Fibroblast of pulmonary artery (primary cell): Measurements from ENCODE around the gene GARIN3.

Source experiments
- DNase-seq: peaks from one replicate; pipeline ENCODE4 v3.0.0-alpha.2; 2010; ENCODE audit warnings: low read depth
- H3K4me3 ChIP-seq: replicated peaks from 2 replicates; pipeline ENCODE4 v1.5.1; 2011; ENCODE audit warnings: low read depth, mild to moderate bottlenecking, control low read depth, low read length, moderate library complexity
- TF ChIP-seq, protein P1 (sequence below): IDR thresholded peaks from 2 replicates; pipeline ENCODE4 v1.5.1; 2011; ENCODE audit warnings: mild to moderate bottlenecking, control low read depth, low read length, inconsistent platforms; ENCODE audit errors: missing control alignments

Gene GARIN3

DNA sequence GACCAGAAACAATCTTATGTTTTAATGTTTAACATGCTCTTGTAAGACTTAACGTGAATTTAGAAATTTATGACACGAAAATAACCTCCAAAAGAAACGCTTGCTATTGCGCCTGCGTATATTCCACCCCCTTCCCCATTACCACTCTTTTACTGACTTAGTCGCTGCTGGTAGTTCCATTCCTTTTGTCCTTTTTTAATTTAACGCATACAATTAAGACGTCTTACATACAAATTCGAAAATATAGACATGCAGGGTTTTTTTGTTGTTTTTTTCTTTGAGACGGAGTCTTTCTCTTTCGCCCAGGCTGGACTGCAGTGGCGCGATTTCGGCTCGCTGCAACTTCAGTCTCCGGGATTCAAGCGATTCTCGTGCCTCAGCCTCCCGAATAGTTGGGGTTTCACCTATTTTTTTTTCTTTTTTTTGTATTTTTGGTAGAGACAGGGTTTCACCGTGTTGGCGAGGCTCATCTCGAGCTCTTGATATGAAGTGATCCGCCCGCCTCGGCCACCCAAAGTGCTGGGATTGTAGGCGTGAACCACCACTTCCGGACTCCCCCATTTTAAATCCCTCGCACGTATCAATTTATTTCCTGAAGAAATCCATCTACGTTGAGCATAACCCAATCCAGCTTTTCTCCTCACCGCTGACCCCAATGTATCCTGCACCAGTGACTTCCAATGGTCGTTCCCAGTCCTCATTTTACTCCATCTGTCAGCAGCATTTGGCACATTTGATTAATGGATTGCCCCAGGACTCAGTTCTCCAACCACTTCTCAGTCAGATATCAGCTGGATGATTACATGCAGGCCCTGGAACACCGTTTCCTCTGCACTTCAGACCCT lies 22.7 kb downstream of the GARIN3 start:
- H3K4me3 ChIP-seq = peak overlapping the region; percentile 96
- TF ChIP-seq, protein P1, sequence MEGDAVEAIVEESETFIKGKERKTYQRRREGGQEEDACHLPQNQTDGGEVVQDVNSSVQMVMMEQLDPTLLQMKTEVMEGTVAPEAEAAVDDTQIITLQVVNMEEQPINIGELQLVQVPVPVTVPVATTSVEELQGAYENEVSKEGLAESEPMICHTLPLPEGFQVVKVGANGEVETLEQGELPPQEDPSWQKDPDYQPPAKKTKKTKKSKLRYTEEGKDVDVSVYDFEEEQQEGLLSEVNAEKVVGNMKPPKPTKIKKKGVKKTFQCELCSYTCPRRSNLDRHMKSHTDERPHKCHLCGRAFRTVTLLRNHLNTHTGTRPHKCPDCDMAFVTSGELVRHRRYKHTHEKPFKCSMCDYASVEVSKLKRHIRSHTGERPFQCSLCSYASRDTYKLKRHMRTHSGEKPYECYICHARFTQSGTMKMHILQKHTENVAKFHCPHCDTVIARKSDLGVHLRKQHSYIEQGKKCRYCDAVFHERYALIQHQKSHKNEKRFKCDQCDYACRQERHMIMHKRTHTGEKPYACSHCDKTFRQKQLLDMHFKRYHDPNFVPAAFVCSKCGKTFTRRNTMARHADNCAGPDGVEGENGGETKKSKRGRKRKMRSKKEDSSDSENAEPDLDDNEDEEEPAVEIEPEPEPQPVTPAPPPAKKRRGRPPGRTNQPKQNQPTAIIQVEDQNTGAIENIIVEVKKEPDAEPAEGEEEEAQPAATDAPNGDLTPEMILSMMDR = no peak
- DNase-seq = peak; percentile 25

DNA sequence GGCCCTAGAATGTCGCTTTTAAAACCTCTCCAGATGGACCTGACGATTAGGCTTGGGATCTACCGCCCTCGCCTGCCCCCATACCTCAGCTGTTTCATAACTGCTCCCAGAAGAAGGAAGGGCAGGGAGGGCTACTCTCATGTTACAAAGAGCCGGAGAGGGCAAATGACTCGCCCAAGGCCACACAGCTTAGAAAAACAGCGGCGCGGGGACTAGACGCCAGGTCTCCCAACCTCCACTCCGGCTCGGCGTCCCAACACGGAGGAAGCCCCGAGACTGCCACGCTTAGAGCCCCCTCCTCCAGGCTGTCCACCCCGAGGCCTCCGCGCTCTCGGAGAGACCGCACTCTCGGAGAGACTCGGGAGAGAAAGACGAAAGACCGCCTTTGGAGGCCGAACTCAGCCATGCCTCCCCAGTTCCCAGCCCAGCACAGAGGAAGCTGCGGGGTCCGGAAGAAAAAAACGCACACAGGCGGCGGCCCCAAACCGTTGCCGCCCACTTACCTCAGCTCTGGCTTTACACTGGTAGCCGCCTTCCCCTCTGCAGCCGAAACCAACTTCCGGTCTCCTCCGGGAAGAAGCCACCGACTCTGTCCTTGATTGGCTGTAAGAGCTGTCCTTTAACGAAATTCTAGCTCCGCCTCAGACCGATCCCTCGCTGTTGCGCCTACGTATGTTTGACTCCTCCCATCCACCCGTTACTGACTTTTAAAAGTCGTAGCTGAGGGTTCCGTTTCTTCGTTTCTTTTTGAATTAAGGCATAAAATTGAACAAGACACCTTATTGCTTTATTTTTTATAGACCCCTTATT lies 23.5 kb downstream of the GARIN3 start, which contains the start of gene MED7:
MED7 (minus strand) TSS at position 549 of the 810 bp plus-strand sequence. CDS start 3,434 bp downstream, outside the sequence.
- H3K4me3 ChIP-seq = peak within 1 kb of the TSS; percentile 96
- TF ChIP-seq, protein P1 = no peak
- peak; percentile 100 for DNase-seq

DNA sequence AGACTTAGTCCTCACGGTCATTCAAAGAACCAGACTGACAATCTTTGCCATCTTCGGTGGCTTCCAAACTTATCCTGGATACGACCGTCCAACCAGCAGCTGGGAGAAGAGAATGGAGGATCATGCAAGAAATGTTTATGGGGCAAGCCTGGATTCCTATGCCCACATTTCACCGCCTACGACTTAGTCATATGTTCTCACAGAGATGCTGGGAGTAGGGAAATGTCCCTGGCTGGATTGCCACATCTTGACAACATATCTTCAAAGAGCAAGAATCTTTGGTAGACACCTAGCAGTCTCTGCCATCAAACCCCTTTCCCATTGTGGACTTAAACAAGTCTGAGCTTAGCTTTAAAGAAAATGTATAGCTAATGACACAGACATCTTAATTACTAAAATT lies 28.4 kb downstream of the GARIN3 start:
- peak; percentile 7 for DNase-seq
- TF ChIP-seq, protein P1 = no peak
- no peak overlapping the region for H3K4me3 ChIP-seq

DNA sequence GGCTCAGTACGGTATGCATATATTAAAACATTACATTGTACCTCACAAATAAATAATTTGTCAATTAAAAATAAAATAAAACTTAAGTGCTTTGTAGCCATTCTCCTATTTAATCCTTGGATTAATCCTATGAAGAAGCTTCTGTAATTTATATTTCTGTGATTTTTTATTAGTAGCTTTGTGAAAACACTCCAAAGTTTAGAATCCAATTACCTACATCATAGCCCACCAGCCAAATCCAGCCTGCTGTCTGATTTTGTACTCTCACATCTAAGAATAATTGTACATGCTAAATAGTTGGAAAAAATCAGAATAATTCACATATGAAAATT lies 33.8 kb downstream of the GARIN3 start:
- no peak for DNase-seq
- H3K4me3 ChIP-seq = no peak overlapping the region
- TF ChIP-seq, protein P1 = no peak

DNA sequence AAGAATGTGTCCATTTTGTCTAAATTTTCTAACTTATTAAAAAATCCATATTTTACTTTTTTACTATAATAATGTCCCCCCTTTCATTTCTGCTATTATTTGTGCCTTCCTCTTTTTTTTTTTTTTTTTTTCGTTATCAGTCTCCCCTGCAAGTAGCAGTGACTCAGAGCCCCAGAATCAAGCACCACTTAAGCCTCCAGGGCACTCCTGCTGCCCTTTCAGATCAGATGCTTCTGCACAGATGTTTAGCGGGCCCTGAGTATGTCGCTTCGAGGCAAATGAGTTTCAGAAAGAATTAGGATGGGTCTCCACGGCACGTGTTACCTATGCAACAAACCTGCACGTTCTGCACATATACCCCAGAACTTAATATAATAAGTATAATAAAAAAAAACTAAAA lies 35.1 kb downstream of the GARIN3 start:
- no peak for DNase-seq
- no peak overlapping the region for H3K4me3 ChIP-seq
- TF ChIP-seq, protein P1 = no peak

DNA sequence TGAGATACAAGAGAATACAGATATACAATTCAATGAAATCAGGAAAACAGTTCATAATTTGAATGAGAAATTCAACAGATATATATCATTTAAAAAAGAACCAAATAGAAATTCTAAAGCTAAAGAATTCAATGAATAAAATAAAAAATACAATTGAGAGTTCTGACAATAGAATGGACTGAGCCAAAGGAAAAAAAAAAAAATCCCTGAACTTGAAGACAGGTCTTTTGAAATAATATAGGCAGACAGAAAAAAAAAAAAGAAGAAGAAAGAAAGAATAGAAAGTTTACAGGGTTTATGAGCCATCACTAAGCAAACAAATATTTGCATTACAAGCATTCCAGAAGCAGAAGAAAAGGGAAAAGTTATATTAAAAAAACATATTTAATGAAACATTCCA lies 44.4 kb downstream of the GARIN3 start:
- TF ChIP-seq, protein P1 = no peak
- DNase-seq = no peak
- H3K4me3 ChIP-seq = no peak overlapping the region
